H1 (cell line): ENCODE results near the gene MLNR. TPM values are rescaled to one million over a fixed set of nuclear protein-coding genes. Genes with fewer than 3 reads are reported as not detected.

Source experiments
- CTCF ChIA-PET: fragments of 300-600 bp; sonication (Branson Sonifier 250); formaldehyde crosslinking; loops from one replicate; lab custom pipeline; 2021; ENCODE audit not compliant: partially characterized antibody; lab: Charles Lee
- POLR2A ChIA-PET: fragments of 300-600 bp; sonication (Branson Sonifier 250); formaldehyde crosslinking; loops from one replicate; lab custom pipeline; 2021; ENCODE audit warnings: inconsistent platforms; ENCODE audit not compliant: partially characterized antibody; lab: Charles Lee
- DNase-seq, 2 experiments: peaks; one replicate each; pipeline versions ENCODE4 v3.0.0 to v3.0.0-alpha.2; 2010 to 2022; ENCODE audit warnings: low spot score in 2 of 2, low read depth in 1 of 2, mixed read lengths in 1 of 2
- FAIRE-seq: peaks from 2 replicates; lab custom pipeline; 2011; peaks lifted over from hg19 to GRCh38; lab: Jason Lieb, UNC
- H2AFZ ChIP-seq: 2 replicates; pipeline ENCODE4 v1.8.1; 2012; ENCODE audit warnings: low read length, inconsistent platforms
- H2AK5ac ChIP-seq: 2 replicates; pipeline ENCODE4 v1.6.1; 2013; ENCODE audit warnings: low read depth, low read length
- H2BK120ac ChIP-seq: replicated peaks from 2 replicates; pipeline ENCODE3; 2013; ENCODE audit warnings: low read depth, low read length, inconsistent platforms
- H2BK12ac ChIP-seq: 2 replicates; pipeline ENCODE4 v1.6.1; 2013; ENCODE audit warnings: low read depth, low read length
- H2BK15ac ChIP-seq: 2 replicates; pipeline ENCODE4 v1.6.1; 2013; ENCODE audit warnings: low read length
- H2BK20ac ChIP-seq: 2 replicates; pipeline ENCODE4 v1.6.1; 2013; ENCODE audit warnings: low read length
- H2BK5ac ChIP-seq: 2 replicates; pipeline ENCODE4 v1.6.1; 2013; ENCODE audit warnings: low read depth, low read length
- H3K14ac ChIP-seq: 2 replicates; pipeline ENCODE4 v1.6.1; 2013; ENCODE audit warnings: inconsistent platforms; ENCODE audit not compliant: insufficient read length
- H3K18ac ChIP-seq: 2 replicates; pipeline ENCODE4 v1.6.1; 2013; ENCODE audit warnings: low read length; ENCODE audit errors: extremely low read depth
- H3K23ac ChIP-seq: 2 replicates; pipeline ENCODE4 v1.6.1; 2013; ENCODE audit warnings: inconsistent platforms; ENCODE audit not compliant: insufficient read length
- H3K23me2 ChIP-seq: 2 replicates; pipeline ENCODE4 v1.6.1; 2013; ENCODE audit warnings: low read depth, low read length
- H3K27ac ChIP-seq: 2 replicates; pipeline ENCODE4 v1.6.1; 2011; ENCODE audit warnings: low read depth, low read length, inconsistent platforms
- H3K27me3 ChIP-seq, 4 experiments: replicated peaks in 1 of 4; 1 replicate in 1 of 4; 2 replicates in 3 of 4; pipeline versions ENCODE4 v1.6.1 to v1.8.1; 2011 to 2013; ENCODE audit warnings: low read length in 3 of 4, mild to moderate bottlenecking in 3 of 4, inconsistent platforms in 2 of 4, mixed read lengths in 2 of 4, moderate library complexity in 1 of 4; ENCODE audit not compliant: control insufficient read depth in 3 of 4, insufficient read depth in 3 of 4; ENCODE audit errors: extremely low read depth in 1 of 4
- H3K36me3 ChIP-seq, 4 experiments: 2 replicates each; pipeline versions ENCODE4 v1.6.1 to v1.8.1; 2011 to 2013; ENCODE audit warnings: mild to moderate bottlenecking in 4 of 4, low read length in 3 of 4, moderate library complexity in 2 of 4, control low read depth in 1 of 4, inconsistent platforms in 1 of 4; ENCODE audit not compliant: insufficient read depth in 4 of 4, control insufficient read depth in 2 of 4
- H3K4ac ChIP-seq: replicated peaks from 2 replicates; pipeline ENCODE3; 2013; ENCODE audit warnings: low read length, low read depth, mixed read lengths, inconsistent platforms; ENCODE audit not compliant: insufficient read length
- H3K4me1 ChIP-seq, 4 experiments: replicated peaks in 1 of 4; 1 replicate in 1 of 4; 2 replicates in 3 of 4; pipeline versions ENCODE4 v1.6.1 to v1.8.1; 2011 to 2013; ENCODE audit warnings: low read length in 3 of 4, inconsistent platforms in 2 of 4, mixed read lengths in 1 of 4; ENCODE audit not compliant: insufficient read depth in 4 of 4, control insufficient read depth in 3 of 4
- H3K4me2 ChIP-seq, 2 experiments: 2 replicates each; pipeline versions ENCODE4 v1.6.1 to v1.8.1; 2011 to 2013; ENCODE audit warnings: low read depth in 2 of 2, low read length in 2 of 2, control low read depth in 1 of 2, inconsistent platforms in 1 of 2, mild to moderate bottlenecking in 1 of 2; ENCODE audit not compliant: insufficient read depth in 1 of 2
- H3K4me3 ChIP-seq, 4 experiments: fragments of 200-600, 300-600 bp in 1 of 4; sonication (generic), shearing (Covaris generic), sonication (Bioruptor Twin) in 1 of 4; 2 replicates each; pipeline versions ENCODE4 v1.5.1 to v1.8.1; 2011 to 2016; ENCODE audit warnings: low read length in 4 of 4, low read depth in 3 of 4, control low read depth in 2 of 4, inconsistent platforms in 2 of 4, mild to moderate bottlenecking in 2 of 4, mixed read lengths in 1 of 4, moderate library complexity in 1 of 4; ENCODE audit not compliant: insufficient read depth in 2 of 4; ENCODE audit errors: extremely low read depth in 1 of 4
- H3K56ac ChIP-seq: replicated peaks from 2 replicates; pipeline ENCODE3; 2013; ENCODE audit warnings: low read depth, mild to moderate bottlenecking, mixed read lengths, low read length, inconsistent platforms; ENCODE audit not compliant: insufficient read length
- H3K79me1 ChIP-seq: 2 replicates; pipeline ENCODE4 v1.6.1; 2013; ENCODE audit warnings: low read depth, low read length, control low read depth
- H3K79me2 ChIP-seq, 2 experiments: 2 replicates each; pipeline versions ENCODE4 v1.6.1 to v1.8.1; 2012 to 2013; ENCODE audit warnings: low read length in 2 of 2, mild to moderate bottlenecking in 2 of 2, inconsistent platforms in 1 of 2; ENCODE audit not compliant: insufficient read depth in 2 of 2, control insufficient read depth in 1 of 2
- H3K9ac ChIP-seq, 4 experiments: replicated peaks in 1 of 4; 1 replicate in 1 of 4; 2 replicates in 3 of 4; pipeline versions ENCODE4 v1.6.1 to v1.8.1; 2011 to 2013; ENCODE audit warnings: low read depth in 3 of 4, low read length in 3 of 4, control low read depth in 2 of 4, mild to moderate bottlenecking in 2 of 4, moderate library complexity in 2 of 4, inconsistent platforms in 1 of 4; ENCODE audit errors: extremely low read depth in 1 of 4
- H3K9me3 ChIP-seq, 2 experiments: 2 replicates each; pipeline versions ENCODE4 v1.6.1 to v1.8.1; 2012 to 2013; ENCODE audit warnings: mild to moderate bottlenecking in 2 of 2, moderate library complexity in 2 of 2, control low read depth in 1 of 2, inconsistent platforms in 1 of 2, low read depth in 1 of 2, low read length in 1 of 2, mixed read lengths in 1 of 2; ENCODE audit not compliant: insufficient read depth in 2 of 2
- H4K20me1 ChIP-seq, 2 experiments: replicated peaks in 1 of 2; 2 replicates each; pipeline versions ENCODE3 to v1.8.1; 2011 to 2013; ENCODE audit warnings: inconsistent platforms in 2 of 2, low read length in 2 of 2, mild to moderate bottlenecking in 1 of 2; ENCODE audit not compliant: insufficient read depth in 2 of 2, control insufficient read depth in 1 of 2
- H4K5ac ChIP-seq: 2 replicates; pipeline ENCODE4 v1.6.1; 2013; ENCODE audit warnings: low read length, low read depth, mixed read lengths, inconsistent platforms; ENCODE audit not compliant: insufficient read length
- H4K8ac ChIP-seq: 2 replicates; pipeline ENCODE4 v1.8.0; 2013; ENCODE audit warnings: mild to moderate bottlenecking, moderate library complexity, low read length, inconsistent platforms; ENCODE audit not compliant: insufficient read depth; ENCODE audit errors: extremely low read depth
- H4K91ac ChIP-seq: replicated peaks from 2 replicates; pipeline ENCODE3; 2013; ENCODE audit warnings: low read length, mixed read lengths, inconsistent platforms; ENCODE audit not compliant: insufficient read length
- SRF ChIP-seq: IDR thresholded peaks from 2 replicates; pipeline ENCODE4 v1.6.1; 2011; ENCODE audit warnings: mild to moderate bottlenecking, low read depth, low read length, moderate library complexity
- WGBS, 2 experiments: shearing (Covaris generic) in 1 of 2; methylation state at CpG; one replicate each; pipeline versions ENCODE4 v1.1.6 to v1.1.7; 2013 to 2015; ENCODE audit warnings: low lambda C conversion rate in 2 of 2, mixed read lengths in 2 of 2, inconsistent platforms in 1 of 2, low coverage in 1 of 2, missing lambda C conversion rate in 1 of 2; ENCODE audit not compliant: insufficient replicate concordance in 2 of 2, insufficient coverage in 1 of 2, insufficient read length in 1 of 2; ENCODE audit errors: extremely low coverage in 1 of 2, missing lambda C conversion rate in 1 of 2; 5-methylcytosine and 5-hydroxymethylcytosine counted together
- polyA plus RNA-seq, 7 experiments: library from polyadenylated mRNA; depleted of rRNA in 3 of 7; stranded (reverse) in 5 of 7; unstranded in 2 of 7; fragments of >200 nt in 5 of 7; fragments of 200-250 nt in 2 of 7; gene quantifications; 1 replicate in 5 of 7; 2 replicates in 1 of 7; 4 replicates in 1 of 7; pipeline versions ENCODE4 v1.2.1 to v1.2.3, GENCODE V29; 2011 to 2013; ENCODE audit warnings: missing spikeins in 2 of 7, mixed read lengths in 2 of 7
- total RNA-seq: library from RNA; stranded (reverse); fragmentation: NEBNext Ultra II Directional; extraction: Animal tissue kit (Norgen Biotek cat#: 25700); gene quantifications from 2 replicates; pipeline ENCODE4 v1.2.1, GENCODE V29; 2021

MLNR gene
- total and polyA plus RNA-seq, 2 of the 8 experiments (the other 6 are each of a cell fraction or from before 2014, with no cell fraction given) = 0.24 to 0.29 TPM

- Histone ChIP-seq H2AFZ (no peak overlapping the region), H4K8ac (no peak overlapping the region), H2BK20ac (no peak overlapping the region), H3K14ac (no peak overlapping the region), H3K27ac (no peak overlapping the region), H3K4ac (no peak overlapping the region), H3K4me1 (no peaks in the 10 kb centered on the region), H2AK5ac (no peak overlapping the region), H4K20me1 (no peaks in the 10 kb centered on the region), H3K23me2 (no peaks in the 10 kb centered on the region; the same call in 1 of the 2 replicates), H2BK5ac (no peak overlapping the region), H3K27me3 (no peaks in the 10 kb centered on the region), H3K18ac (no peak overlapping the region), H2BK120ac (no peak overlapping the region), H3K23ac (no peak overlapping the region), H2BK15ac (no peak overlapping the region), H3K79me1 (no peaks in the 10 kb centered on the region), H3K79me2 (no peaks in the 10 kb centered on the region), H3K4me3 (no peak overlapping the region), H3K36me3 (no peaks in the 10 kb centered on the region), H3K56ac (no peak overlapping the region), H4K5ac (no peak overlapping the region), H2BK12ac (no peak overlapping the region), H3K9ac (no peak overlapping the region), H4K91ac (no peak overlapping the region), H3K4me2 (no peak overlapping the region), H3K9me3 (no peaks in the 10 kb centered on the region)
- FAIRE-seq (no peak), DNase-seq (peak in 1 of 2 experiments; percentile 22)
- 65 to 100% methylated on average over 1 to 2 of the region's 3 CpGs for WGBS, 2 experiments
- CTCF ChIA-PET = interaction anchor here (0.9 kb wide), 1 partner anchor 10 kb away, joined by 4 read pairs; no protein-coding TSS in a partner anchor
- POLR2A ChIA-PET = no interaction called here
- no peak for TF ChIP-seq SRF
Observed at GRCh38 chr13:49234741-49235140, 14.6 kb downstream of the MLNR start.
